ENCODE data around the gene ZPBP. TPM values are rescaled to one million over a fixed set of nuclear protein-coding genes. Genes with fewer than 3 reads are reported as not detected.

The ZPBP gene
- total RNA-seq, 1 donor from 2014 or later, result not detected

DNA sequence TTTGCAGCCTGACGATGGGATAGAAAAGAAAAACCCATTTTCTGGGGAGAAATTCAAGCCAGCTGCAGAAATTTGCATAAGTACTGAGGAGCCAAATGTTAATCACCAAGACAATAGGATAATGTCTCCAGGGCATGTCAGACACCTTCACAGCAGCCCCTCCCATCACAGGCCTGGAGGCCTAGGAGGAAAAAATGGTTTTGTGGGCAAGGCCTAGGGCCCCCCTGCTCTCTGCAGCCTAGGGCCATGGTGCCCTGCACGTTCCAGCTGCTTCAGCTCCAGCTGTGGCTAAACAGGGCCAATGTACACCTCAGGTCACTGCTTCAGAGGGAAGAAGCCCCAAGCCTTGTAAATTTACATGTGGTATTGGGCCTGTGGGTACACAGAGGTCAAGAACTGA, 161.4 kb downstream of the ZPBP start:
- H3K4me1 Mint-ChIP-seq (ENCODE audit: unreplicated experiment), result no peaks in the 10 kb centered on the region
- peaks cover 4% of the 10 kb centered on the region for H3K27me3 Mint-ChIP-seq (ENCODE audit: unreplicated experiment)
- DNase-seq (ENCODE audit: low spot score), result no peak
- no peak overlapping the region for H3K4me3 Mint-ChIP-seq (ENCODE audit: unreplicated experiment)
- peaks cover 15% of the 10 kb centered on the region for H3K36me3 Mint-ChIP-seq (ENCODE audit: low read depth, unreplicated experiment)
- TF ChIP-seq, protein P1, sequence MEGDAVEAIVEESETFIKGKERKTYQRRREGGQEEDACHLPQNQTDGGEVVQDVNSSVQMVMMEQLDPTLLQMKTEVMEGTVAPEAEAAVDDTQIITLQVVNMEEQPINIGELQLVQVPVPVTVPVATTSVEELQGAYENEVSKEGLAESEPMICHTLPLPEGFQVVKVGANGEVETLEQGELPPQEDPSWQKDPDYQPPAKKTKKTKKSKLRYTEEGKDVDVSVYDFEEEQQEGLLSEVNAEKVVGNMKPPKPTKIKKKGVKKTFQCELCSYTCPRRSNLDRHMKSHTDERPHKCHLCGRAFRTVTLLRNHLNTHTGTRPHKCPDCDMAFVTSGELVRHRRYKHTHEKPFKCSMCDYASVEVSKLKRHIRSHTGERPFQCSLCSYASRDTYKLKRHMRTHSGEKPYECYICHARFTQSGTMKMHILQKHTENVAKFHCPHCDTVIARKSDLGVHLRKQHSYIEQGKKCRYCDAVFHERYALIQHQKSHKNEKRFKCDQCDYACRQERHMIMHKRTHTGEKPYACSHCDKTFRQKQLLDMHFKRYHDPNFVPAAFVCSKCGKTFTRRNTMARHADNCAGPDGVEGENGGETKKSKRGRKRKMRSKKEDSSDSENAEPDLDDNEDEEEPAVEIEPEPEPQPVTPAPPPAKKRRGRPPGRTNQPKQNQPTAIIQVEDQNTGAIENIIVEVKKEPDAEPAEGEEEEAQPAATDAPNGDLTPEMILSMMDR (IDR thresholded peaks at IDR 0.05; ENCODE audit: unreplicated experiment), result no peak
- H3K9me3 Mint-ChIP-seq (ENCODE audit: unreplicated experiment), result peaks cover 14% of the 10 kb centered on the region
- no peak overlapping the region for H3K27ac Mint-ChIP-seq (ENCODE audit: unreplicated experiment)

DNA sequence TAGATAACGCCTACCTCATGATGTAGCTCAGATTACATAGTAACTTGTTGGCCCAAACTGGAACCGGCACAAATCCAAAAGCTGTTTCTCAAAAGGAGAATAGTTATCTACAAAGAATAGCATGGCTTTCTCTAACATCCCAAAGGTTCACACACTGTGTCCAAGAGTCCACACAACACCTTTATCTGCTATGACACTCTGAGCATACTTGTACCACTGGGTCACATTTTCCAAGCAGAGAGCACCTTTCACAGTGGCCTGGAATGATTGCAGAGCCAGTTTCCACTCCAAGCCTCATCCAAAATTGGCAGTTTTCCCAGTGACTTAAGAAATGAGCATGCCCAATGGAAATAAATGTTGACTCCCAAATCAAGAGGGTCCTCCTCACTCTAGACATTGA, 164.3 kb downstream of the ZPBP start:
- H3K4me1 Mint-ChIP-seq (ENCODE audit: unreplicated experiment), result no peaks in the 10 kb centered on the region
- TF ChIP-seq, protein P1 (IDR thresholded peaks at IDR 0.05; ENCODE audit: unreplicated experiment), result no peak
- no peak overlapping the region for H3K27ac Mint-ChIP-seq (ENCODE audit: unreplicated experiment)
- peaks cover 4% of the 10 kb centered on the region for H3K27me3 Mint-ChIP-seq (ENCODE audit: unreplicated experiment)
- H3K9me3 Mint-ChIP-seq (ENCODE audit: unreplicated experiment), result peaks cover 14% of the 10 kb centered on the region
- peaks cover 15% of the 10 kb centered on the region for H3K36me3 Mint-ChIP-seq (ENCODE audit: low read depth, unreplicated experiment)
- no peak overlapping the region for H3K4me3 Mint-ChIP-seq (ENCODE audit: unreplicated experiment)
- DNase-seq (ENCODE audit: low spot score), result no peak

DNA sequence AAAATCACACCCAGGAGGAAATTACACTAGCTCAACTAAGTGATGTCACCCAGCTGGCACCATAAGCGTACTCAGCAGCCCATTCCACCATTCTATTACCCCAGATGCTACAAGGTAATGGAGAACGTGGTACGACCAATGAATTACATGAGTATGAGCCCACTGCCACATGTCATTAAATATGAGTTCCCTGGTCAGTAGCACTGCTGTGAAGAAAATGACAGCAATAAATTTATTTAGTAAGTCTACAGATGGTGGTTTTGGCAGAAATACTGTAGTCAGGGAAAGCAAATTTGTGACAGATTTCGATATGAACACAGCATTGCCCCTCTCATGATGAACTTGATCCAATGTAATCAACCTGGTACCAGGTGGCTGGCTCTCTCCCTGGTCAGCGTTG, 165.4 kb downstream of the ZPBP start:
- Mint-ChIP-seq H3K4me3 (ENCODE audit: unreplicated experiment) (no peak overlapping the region), H3K27me3 (ENCODE audit: unreplicated experiment) (peaks cover 2% of the 10 kb centered on the region), H3K4me1 (ENCODE audit: unreplicated experiment) (no peaks in the 10 kb centered on the region), H3K27ac (ENCODE audit: unreplicated experiment) (no peak overlapping the region), H3K9me3 (ENCODE audit: unreplicated experiment) (peaks cover 11% of the 10 kb centered on the region), H3K36me3 (ENCODE audit: low read depth, unreplicated experiment) (peaks cover 12% of the 10 kb centered on the region)
- no peak for DNase-seq (ENCODE audit: low spot score)
- TF ChIP-seq, protein P1 (IDR thresholded peaks at IDR 0.05; ENCODE audit: unreplicated experiment), result no peak

DNA sequence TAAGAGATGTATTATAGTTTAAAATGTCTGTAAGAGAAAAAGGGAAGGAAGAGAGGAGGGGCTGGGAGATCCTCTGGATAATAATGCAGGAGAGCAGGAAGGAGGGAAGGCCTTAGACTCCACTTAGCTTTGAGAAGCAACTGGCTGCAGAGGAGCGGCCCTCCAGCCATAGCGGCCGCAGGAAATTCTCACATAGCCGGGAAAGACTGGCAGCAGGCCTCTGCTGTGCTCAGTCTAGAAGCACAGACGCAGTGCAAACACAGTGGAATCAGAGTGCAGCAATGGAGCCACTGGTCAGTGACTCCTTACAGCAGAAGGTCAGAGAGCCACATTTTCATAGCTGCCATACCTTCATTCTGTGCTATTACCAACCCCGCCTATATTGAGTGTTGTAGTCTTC, 166.3 kb downstream of the ZPBP start:
- DNase-seq (ENCODE audit: low spot score), result no peak
- TF ChIP-seq, protein P1 (IDR thresholded peaks at IDR 0.05; ENCODE audit: unreplicated experiment), result no peak
- Mint-ChIP-seq H3K27me3 (ENCODE audit: unreplicated experiment) (peaks cover 2% of the 10 kb centered on the region), H3K36me3 (ENCODE audit: low read depth, unreplicated experiment) (peaks cover 12% of the 10 kb centered on the region), H3K4me1 (ENCODE audit: unreplicated experiment) (no peaks in the 10 kb centered on the region), H3K9me3 (ENCODE audit: unreplicated experiment) (peaks cover 7% of the 10 kb centered on the region), H3K27ac (ENCODE audit: unreplicated experiment) (no peak overlapping the region), H3K4me3 (ENCODE audit: unreplicated experiment) (no peak overlapping the region)

DNA sequence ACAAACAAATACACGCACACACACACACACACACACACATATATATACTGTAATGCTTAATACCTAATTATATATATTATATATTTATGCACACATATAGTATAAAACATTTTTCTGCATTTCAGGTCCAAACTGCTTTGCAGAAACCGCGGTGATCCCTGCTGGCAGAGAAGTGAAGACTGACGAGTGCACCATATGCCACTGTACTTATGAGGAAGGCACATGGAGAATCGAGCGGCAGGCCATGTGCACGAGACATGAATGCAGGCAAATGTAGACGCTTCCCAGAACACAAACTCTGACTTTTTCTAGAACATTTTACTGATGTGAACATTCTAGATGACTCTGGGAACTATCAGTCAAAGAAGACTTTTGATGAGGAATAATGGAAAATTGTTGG, 181.1 kb downstream of the ZPBP start:
- H3K27ac Mint-ChIP-seq (ENCODE audit: unreplicated experiment), result no peak overlapping the region
- H3K4me3 Mint-ChIP-seq (ENCODE audit: unreplicated experiment), result no peak overlapping the region
- H3K36me3 Mint-ChIP-seq (ENCODE audit: low read depth, unreplicated experiment), result no peaks in the 10 kb centered on the region
- no peaks in the 10 kb centered on the region for H3K4me1 Mint-ChIP-seq (ENCODE audit: unreplicated experiment)
- DNase-seq (ENCODE audit: low spot score), result no peak
- no peaks in the 10 kb centered on the region for H3K9me3 Mint-ChIP-seq (ENCODE audit: unreplicated experiment)
- H3K27me3 Mint-ChIP-seq (ENCODE audit: unreplicated experiment), result peaks cover 2% of the 10 kb centered on the region
- TF ChIP-seq, protein P1 (IDR thresholded peaks at IDR 0.05; ENCODE audit: unreplicated experiment), result no peak

All from endothelial cell (in vitro differentiated cells).